NCI-H526 treated with DMSO at 0.1 percent for 48 hours (cell line): ENCODE measurements around the gene GTF2I.
"Not testable (repeated sequence)": the region's sequence is repeated elsewhere in the genome, so short reads cannot be mapped to it uniquely, and the experiment has no call there.

ENCODE experiments used
- DNase-seq: peaks from one replicate; lab custom pipeline; 2025; lab: John Stamatoyannopoulos, UW

GTF2I gene

DNA sequence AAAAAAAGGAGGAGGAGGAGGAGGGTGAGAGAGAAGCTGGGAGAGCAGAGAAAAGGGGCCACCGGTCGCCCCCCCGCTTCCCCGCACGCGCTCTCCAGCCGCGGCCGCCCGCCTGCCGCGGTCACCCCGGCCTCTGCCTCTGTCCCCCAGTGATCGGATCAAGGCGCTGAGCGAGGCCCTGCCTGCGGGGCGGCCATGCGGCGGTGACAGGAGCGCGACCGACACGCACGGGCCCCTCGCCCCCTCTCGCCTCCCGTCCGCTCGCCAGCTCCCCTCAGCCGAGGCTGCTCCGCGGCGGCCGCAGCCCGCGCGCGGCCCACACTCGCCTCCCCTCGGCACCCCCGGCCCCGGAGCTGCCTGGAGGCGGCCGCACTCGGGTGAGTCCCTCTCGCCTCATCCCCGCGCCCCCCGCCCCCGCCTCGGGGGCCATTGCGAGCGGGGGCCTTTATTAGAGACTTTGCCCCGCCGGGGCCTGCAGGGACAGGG, at the start of gene GTF2I:
TSS of gene GTF2I (plus strand) at position 27 of the 486 bp plus-strand sequence. CDS start 31,411 bp downstream, outside the sequence.
- DNase-seq: no peak

GRCh38 chr7:74612015-74612829, 45.3 kb upstream of the GTF2I start:
- no peak for DNase-seq

DNA sequence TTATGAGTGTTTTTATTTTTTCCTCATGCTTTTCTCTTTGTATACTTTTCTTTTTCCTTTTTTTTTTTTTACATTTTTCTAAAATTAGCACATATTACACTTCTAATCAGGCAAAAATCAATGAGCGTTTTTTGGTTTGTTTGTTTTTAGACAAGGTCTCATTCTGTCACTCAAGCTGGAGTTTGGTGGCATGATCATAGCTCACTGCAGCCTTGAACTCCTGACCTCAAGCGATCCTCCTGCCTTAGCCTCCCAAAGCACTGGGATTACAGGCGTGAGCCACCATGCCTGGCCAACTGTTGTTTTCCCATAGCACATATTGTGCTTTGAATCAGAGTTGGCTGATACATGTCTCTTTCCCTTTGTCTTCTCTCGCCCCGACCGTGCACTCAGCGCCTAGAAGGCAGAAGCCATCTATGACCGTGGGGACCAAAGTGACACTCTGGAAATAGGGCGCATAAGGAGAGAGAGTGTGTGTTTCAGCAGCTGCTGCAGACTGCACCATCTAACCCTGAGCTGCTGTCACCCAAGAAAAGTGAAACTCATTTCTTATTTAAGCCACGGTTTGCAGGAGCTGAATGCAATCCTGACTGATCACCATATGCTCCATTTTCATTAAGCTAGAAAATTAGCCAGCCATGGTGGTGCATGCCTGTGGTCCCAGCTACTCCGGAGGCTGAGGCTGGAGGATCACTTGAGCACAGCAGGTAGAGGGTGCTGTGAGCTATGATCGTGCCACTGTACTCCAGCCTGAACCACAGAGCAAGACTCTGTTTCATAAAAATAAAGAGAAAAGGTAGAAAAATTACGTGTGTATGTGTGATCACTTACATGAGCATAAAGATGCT, 41.4 kb upstream of the GTF2I start:
- DNase-seq: no peak

DNA sequence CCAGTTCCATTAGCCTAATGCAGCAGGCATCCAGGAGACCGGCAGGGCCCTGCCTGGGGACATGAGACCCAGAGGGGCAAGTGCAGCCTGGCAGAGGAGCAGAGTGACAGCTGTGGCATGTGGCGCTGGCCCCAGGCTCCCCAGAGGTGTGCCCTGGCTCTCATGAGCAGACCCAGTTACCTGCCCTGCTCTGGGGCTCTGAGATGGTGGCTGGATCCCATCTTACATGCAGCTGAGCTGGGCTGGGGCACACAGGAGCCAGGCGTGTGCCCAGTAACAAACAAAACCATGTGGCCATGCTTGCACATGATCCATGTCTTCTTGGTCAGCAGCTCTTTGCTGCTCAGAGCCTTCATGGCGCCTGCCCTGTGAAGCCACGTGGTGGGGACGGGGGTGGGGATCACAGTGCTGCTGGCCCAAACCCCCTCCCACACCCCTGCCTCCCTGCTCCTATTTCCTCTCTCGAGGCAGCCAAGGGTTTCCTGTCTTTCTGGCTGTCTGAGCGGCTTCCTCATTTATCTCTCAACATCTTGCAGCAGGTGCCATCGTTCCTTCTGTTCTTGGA, 40.3 kb upstream of the GTF2I start:
- DNase-seq: no peak

- DNase-seq: no peak
These were observed 38.2 kb upstream of the GTF2I start for GRCh38 chr7:74619235-74619860.

- DNase-seq: no peak
These were observed 35.2 kb upstream of the GTF2I start for GRCh38 chr7:74622228-74622749.

DNA sequence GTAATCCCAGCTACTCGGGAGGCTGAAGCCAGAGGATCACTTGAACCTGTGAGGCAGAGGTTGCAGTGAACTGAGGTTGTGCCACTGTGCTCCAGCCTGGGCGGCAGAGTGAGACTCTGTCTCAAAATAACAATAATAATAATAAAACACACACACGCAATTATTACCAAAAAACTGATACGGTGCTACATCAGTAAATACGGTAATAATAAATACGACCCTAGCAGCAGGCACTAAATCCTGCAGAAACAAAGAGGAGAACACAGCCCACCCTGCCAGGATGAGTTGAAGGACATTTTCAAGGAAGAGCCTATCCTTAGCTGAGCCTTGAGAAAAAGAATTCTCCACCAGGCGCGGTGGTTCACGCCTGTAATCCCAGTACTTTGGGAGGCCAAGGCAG, 34.4 kb upstream of the GTF2I start:
- no peak for DNase-seq

GRCh38 chr7:74625446-74625845, 32.1 kb upstream of the GTF2I start:
- no peak for DNase-seq

DNA sequence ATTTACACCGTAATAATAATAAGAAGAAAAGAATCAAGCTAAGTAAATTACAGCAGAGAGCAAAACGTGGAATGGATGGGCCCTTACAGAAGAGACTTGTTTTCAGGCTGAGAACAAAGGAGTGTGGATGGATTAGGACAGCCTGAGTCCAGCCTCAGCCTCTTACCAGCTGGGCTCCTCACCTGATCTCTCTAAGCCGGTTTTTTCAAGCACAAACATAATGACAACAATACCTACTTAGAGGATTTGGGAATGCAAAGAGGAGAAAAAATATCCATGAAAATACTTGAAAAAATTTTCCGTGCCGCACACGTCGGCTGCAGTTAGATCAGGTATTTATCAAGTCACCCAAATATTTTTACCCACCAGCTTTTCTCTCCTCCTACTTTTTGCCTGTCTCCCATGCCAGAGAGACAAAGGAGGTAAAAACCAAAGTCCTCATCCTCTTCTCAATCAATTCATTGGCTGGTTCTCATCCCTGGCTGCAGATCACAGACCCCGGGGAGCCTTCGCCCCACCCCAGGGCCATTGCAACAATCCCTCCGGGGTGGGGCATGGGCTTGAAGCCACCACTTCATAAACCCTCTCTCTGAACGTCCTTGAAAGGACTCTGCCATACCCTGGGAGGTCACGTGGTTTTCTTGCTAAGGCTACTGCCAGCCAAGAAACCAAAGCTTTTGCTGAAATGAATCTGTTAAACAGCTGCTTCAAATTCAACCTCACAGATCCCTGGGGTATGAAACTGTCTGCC, 29.7 kb upstream of the GTF2I start:
- DNase-seq: no peak

- DNase-seq: no peak
These were observed 25.0 kb upstream of the GTF2I start for GRCh38 chr7:74632505-74632904.

- no peak for DNase-seq
These were observed 24.0 kb upstream of the GTF2I start for GRCh38 chr7:74633451-74633921.

- DNase-seq: no peak
These were observed 19.8 kb upstream of the GTF2I start for GRCh38 chr7:74637745-74638144.

GRCh38 chr7:74650055-74650454, 7.5 kb upstream of the GTF2I start:
- not testable (repeated sequence) for DNase-seq

GRCh38 chr7:74650493-74651132, 6.9 kb upstream of the GTF2I start:
- DNase-seq: not testable (repeated sequence)

DNA sequence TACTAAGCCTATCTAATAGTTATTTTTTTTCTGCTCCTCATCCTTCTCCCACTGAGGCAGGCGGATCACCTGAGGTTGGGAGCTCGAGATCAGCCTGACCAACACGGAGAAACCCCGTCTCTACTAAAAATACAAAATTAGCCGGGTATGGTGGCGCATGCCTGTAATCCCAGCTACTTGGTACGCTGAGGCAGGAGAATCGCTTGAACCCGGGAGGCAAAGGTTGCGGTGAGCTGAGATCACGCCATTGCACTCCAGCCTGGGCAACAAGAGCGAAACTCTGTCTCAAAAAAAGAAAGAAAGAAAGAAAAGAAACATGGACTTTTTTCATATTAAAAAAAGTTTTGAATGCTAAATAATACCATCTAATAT, 6.4 kb upstream of the GTF2I start:
- DNase-seq: not testable (repeated sequence)

DNA sequence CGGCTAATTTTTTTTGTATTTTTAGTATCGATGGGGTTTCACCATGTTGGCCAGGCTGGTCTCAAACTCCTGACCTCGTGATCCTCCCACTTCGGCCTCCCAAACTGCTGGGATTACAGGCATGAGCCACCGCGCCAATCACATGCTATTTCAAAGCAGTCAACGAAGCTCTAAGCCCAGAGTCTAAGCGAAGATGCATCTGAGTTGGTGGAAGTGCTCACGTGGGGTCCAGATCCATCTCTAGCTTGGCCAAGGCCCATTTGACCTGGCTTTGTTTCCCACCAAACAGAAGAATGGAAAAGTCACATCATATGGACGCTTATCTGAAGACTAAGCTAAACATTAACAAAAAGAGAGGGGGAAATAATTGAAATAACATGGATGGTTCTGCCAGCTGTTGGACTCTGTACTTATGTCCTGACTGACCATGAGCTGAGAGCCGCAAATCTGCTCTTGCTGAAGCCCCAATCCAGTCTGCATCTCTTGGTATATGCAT, 3.8 kb upstream of the GTF2I start:
- no peak for DNase-seq

GRCh38 chr7:74654811-74655210, 2.7 kb upstream of the GTF2I start:
- no peak for DNase-seq

- DNase-seq: no peak
These were observed 2.2 kb upstream of the GTF2I start for GRCh38 chr7:74655324-74655723.

GRCh38 chr7:74655768-74656440, 1.6 kb upstream of the GTF2I start:
- DNase-seq: no peak

DNA sequence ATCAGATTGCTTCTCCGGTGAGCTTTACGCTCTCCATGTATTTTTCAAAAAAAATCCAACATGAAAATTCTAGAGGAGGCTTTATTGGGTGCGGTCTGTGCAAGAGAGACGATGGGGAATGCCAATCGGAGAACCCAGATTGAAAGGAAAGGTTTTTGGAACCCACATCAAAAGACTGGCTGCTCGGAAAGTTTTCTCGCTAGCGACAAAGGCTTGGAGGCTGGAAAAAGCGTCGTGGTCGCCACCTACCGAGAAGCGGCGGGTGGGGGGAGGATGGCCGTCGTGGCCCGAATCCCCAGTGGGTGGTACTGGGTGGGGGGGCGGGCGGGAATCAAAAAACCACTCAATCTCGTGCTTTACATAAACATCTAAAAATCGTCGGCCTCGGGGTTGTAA, 1.1 kb upstream of the GTF2I start:
- no peak for DNase-seq
